ENCODE measurements around the gene CEBPA.
"Not testable (repeated sequence)": the region's sequence is repeated elsewhere in the genome, so short reads cannot be mapped to it uniquely, and the experiment has no call there.

The CEBPA gene

DNA sequence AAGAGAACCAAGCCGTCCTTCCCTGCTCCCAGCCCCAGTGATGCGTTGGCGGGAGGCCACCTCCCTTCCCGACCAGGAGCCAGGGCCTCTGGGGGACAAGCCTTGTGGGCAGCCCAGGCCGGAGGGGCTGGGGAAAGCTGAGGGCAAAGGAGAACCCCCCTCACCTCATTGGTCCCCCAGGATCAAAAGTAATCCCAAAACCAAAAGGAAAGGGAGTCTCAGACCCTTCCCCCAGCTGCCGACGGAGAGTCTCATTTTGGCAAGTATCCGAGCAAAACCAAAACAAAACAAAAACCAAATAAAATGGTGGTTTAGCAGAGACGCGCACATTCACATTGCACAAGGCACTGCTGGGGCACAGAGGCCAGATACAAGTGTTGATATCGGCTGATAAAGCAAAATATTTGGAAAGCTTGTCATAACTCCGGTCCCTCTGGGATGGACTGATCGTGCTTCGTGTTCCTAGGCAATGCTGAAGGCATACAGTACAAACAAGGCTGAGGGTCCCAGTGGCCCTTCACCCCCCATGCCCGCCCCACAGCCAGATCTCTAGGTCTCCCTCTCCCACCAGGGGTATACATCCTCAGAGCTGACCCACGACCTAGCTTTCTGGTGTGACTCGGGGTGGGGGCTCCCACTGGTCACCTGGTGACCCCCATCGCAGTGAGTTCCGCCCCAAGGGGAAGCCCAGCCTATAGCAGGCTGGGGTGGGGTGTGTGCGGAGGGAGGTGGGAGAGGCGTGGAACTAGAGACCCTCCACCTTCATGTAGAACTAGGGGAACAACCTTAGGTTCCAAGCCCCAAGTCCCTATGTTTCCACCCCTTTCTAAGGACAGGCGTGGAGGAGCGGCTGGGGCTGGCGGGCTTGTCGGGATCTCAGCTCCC lies 2.1 kb downstream of the CEBPA start:
- no peak for DNase-seq (ENCODE audit: low read depth in 2 of 2)

DNA sequence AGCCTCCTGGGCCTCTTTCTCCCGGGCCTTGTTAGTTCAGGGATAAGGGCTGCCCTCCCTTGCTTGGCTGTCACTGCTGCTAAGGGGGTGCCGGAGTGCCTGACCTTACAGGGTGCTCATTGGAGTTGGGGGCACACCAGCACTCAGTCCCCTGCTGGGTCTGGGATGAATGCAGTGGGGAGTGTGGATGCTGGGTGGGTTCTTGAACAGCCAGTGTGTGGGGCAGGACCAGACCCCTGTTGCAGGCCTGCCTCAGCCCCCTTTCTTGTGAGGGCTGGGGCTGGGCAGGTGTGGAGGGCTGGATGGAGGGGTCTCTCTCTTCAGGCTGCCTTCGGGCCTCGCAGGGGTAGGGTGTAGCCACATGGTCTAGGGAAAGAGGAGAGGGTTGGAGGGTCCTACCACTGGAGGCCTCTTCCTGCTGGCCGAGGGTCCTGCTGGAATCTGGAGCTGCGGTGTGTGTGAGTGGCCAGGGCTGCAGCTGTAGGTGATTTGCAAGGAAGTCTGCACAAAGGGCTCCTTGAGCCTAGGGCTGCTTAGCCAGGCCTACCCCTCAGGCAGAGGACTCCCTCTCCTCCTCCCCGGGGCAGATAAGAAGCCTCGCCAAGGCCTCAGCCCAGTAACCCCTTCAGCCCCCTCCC lies 3.2 kb downstream of the CEBPA start:
- DNase-seq (ENCODE audit: low read depth in 2 of 2) = no peak

- no peak for DNase-seq (ENCODE audit: low read depth in 2 of 2)
Observed at GRCh38 chr19:33298146-33298911, 4.0 kb downstream of the CEBPA start.

GRCh38 chr19:33297401-33298145 lies 4.8 kb downstream of the CEBPA start:
- no peak for DNase-seq (ENCODE audit: low read depth in 2 of 2)

- no peak for DNase-seq (ENCODE audit: low read depth in 2 of 2)
Observed at GRCh38 chr19:33296488-33296971, 5.8 kb downstream of the CEBPA start.

- DNase-seq (ENCODE audit: low read depth in 2 of 2) = no peak
Observed at GRCh38 chr19:33295621-33296487, 6.5 kb downstream of the CEBPA start.

DNA sequence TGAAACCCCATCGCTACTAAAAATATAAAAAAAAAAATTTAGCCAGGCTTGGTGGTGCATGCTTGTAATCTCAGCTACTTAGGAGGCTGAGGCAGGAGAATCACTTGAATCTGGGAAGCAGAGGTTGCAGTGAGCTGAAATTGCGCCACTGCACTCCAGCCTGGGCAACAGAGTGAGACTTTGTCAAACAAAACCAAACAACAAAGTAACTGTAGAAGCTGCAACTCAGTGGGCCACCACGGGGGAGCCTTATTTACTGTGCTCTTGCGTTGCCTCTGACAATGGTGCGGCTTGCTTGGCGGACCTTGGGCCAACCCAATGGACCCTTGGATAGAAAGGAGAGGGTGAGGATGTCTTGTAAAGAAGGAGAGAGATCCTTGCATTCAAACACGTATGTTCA lies 7.3 kb downstream of the CEBPA start:
- DNase-seq (ENCODE audit: low read depth in 2 of 2) = not testable (repeated sequence)

GRCh38 chr19:33294058-33294798 lies 8.1 kb downstream of the CEBPA start:
- DNase-seq (ENCODE audit: low read depth in 2 of 2) = no peak

DNA sequence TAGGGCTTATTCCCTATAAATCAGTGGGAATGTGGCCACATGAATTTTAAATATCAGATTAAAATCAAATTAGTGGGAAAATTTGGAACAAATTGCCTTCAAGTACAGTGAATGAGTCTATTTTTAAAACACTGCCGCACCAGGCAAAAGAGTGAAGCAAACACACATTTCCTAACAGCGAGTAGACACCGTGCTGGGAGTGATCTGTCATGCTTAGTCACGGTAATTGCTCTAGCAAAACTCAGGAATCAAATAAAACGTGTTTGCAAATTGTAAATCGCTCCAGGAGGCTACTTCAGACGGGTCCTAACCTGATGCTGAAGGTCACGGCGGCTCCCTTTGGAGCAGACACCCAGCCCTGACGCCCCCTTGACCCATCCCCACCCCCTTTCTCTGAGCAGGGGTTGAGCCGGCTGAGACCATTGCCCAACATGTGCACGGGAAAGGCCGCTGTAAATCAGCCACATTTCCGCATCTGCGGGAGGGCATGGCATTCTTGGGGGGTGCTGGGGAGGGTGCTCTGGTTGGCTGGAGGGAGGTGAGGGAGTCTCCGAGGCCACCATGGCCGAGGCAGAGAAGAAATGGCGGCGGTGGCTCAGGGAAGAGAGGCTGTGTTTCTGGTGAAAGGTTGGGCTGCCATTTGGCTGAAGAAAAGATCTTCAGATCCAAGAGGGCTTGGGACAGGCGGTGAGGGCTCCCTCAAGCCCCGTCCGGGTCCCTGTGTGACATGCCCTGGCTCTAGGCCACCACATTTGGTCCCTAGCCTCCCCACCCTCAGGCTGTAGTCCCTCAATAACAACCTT lies 8.9 kb downstream of the CEBPA start:
- no peak for DNase-seq (ENCODE audit: low read depth in 2 of 2)

GRCh38 chr19:33292595-33293254 lies 9.6 kb downstream of the CEBPA start:
- DNase-seq (ENCODE audit: low read depth in 2 of 2) = no peak

DNA sequence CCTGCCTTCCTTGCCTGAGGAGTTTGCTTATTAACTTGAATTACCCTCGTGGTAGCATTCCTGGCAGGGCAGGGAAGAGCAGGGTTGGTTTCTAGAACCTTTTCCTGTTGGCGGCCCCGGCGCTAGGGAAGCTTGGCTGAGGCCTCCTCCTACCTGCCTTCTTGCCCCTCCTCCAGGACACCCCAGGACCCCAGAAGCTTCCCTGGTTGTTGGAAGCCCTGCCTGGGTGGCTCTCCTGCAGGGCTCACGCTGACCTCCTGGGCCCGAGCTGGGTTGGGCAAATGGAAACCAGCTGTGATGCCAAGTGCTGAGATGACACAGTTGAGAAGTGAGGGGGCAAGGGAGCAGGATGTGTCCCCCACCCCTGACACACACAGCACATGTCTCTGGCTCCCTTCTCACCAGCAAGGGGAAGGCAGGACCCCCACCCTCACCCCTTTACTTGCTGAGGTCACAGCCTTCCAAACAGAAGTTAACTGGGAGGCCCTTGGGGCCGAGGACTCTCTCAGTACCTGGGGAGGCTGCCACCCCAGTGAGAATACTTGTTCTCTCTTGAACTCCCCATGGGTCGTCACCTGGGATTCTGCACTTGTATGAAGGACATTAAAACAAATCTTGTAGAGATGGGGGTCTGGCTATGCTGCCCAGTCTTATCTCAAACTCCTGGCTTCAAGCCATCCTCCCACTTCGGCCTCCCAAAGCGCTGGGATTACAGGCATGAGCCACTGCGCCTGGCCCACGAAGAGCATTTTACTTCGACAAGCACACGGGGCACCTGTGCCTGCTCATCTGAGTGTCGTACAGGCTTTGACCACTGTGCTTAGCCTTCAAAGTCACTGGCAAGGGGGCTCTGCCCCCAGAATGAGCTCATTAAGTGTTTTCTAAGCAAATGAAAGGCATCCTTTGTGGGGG lies 10.5 kb downstream of the CEBPA start:
- no peak for DNase-seq (ENCODE audit: low read depth in 2 of 2)

DNA sequence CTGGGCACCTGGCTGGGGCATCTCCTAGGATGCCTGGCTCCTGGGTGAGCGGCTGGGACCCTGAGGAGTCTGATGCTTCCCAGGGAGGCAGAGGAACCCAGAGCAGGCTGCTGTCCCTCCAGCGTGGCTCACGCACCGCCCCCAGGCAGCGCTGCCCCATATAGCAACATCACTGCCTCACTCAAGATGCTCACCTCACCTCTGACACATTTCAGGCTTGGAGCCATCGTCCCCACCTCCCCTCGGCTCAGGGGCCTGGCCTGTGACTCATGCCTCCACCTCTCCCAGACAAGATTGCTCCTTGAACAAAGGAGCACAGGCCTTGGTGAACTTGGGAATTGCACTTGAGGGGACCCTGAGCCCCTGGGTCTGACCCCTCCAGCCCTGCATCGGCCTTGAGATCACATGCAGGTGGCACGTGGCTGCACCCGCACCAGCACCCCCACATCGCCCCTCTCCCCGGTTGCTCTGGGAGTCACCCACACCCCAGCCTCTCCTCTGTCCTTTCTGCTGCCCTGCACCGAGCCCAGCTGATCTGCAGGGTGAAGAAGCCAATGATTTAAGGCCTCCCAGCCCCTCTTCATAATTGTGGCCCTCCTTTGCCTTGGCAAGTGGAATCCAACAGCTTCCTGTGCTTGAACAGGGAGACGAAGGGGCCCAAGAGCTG lies 11.2 kb downstream of the CEBPA start:
- DNase-seq (ENCODE audit: low read depth in 2 of 2) = no peak

- DNase-seq (ENCODE audit: low read depth in 2 of 2) = no peak
Observed at GRCh38 chr19:33290082-33290815, 12.1 kb downstream of the CEBPA start.

DNA sequence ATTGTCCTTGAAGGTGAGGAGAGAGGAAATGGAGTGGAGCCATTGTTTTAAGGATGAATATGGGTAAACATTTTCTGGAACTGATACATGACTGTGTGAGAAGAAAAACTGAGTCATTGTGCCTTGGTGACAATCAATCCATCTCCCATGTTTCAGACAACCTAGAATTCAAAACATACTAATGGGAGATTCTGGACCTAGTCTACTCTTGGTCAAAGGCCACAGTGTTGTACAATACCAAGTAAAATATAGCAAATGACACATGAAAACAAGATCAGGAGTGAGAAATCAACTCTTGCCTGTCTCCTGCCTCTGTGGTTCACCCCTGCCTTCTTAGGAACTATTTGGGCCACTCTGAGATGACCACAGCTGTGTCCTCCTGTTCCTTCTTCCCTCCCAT lies 13.1 kb downstream of the CEBPA start:
- DNase-seq (ENCODE audit: low read depth in 2 of 2) = no peak

DNA sequence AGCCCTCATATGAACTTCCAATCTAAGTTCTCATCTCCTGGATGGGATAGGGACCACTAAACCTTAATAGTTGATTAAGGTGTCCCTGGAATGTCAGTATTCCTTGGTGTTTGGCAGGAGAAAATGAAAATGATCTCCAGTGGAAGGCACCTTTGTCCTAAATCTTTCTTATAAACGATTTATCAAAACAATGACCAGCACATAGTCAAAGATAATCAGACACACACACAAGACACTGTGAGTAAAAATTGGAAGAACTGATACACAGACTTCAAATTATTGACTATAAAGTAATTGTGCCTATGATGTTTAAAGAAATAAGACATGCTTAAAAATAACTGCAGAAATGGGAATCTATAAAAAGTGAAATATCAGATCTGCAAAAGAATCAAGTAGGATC lies 13.7 kb downstream of the CEBPA start:
- DNase-seq (ENCODE audit: low read depth in 2 of 2) = no peak

GRCh38 chr19:33287927-33288326 lies 14.4 kb downstream of the CEBPA start:
- no peak for DNase-seq (ENCODE audit: low read depth in 2 of 2)
